SU-DHL-6 (cell line): Measurements from ENCODE around the gene CFAP298.

Experiments used
- H2AFZ ChIP-seq: fragments of 200-600 bp; sonication (generic); 2 replicates; pipeline ENCODE4 v1.6.1; 2014; ENCODE audit warnings: low read depth, mild to moderate bottlenecking, moderate library complexity, mixed read lengths, antibody characterized with exemption, low read length; ENCODE audit not compliant: severe bottlenecking
- H3F3A ChIP-seq: fragments of 200-600 bp; shearing (Covaris generic); 2 replicates; pipeline ENCODE4 v1.6.0; 2016; ENCODE audit warnings: antibody characterized with exemption, mild to moderate bottlenecking; ENCODE audit not compliant: insufficient read depth
- H3K27ac ChIP-seq: fragments of 200-600 bp; sonication (generic); 2 replicates; pipeline ENCODE4 v1.5.1; 2016; ENCODE audit warnings: low read depth, mild to moderate bottlenecking, low read length, moderate library complexity, mixed read lengths
- H3K27me3 ChIP-seq: fragments of 200-600 bp; sonication (generic), shearing (Covaris generic); 2 replicates; pipeline ENCODE4 v1.6.0; 2014; ENCODE audit warnings: mild to moderate bottlenecking, low read length
- H3K36me3 ChIP-seq: fragments of 200-600 bp; sonication (generic); 2 replicates; pipeline ENCODE4 v1.6.1; 2014; ENCODE audit warnings: mild to moderate bottlenecking, low read length, mixed read lengths
- H3K4me2 ChIP-seq: fragments of 300-600, 200-600 bp; shearing (Covaris generic), sonication (generic); 2 replicates; pipeline ENCODE4 v1.6.0; 2014; ENCODE audit warnings: low read length, low read depth, mild to moderate bottlenecking; ENCODE audit not compliant: poor library complexity, severe bottlenecking
- H3K4me3 ChIP-seq: fragments of 200-600 bp; sonication (generic); 2 replicates; pipeline ENCODE4 v1.5.1; 2014; ENCODE audit warnings: antibody characterized with exemption, low read length, mild to moderate bottlenecking, mixed read lengths; ENCODE audit not compliant: insufficient read depth, poor library complexity, severe bottlenecking
- H3K79me2 ChIP-seq: fragments of 200-600 bp; sonication (generic); 2 replicates; pipeline ENCODE4 v1.6.1; 2014; ENCODE audit warnings: mild to moderate bottlenecking, low read length, moderate library complexity; ENCODE audit not compliant: insufficient read depth
- H3K9ac ChIP-seq: fragments of 200-600 bp; sonication (generic); 2 replicates; pipeline ENCODE4 v1.7.0; 2014; ENCODE audit warnings: mild to moderate bottlenecking, low read length
- H3K9me2 ChIP-seq: fragments of 200-600 bp; sonication (generic); replicated peaks from 2 replicates; pipeline ENCODE4 v1.6.1; 2014; ENCODE audit warnings: low read length; ENCODE audit not compliant: insufficient read depth
- H3K9me3 ChIP-seq: fragments of 200-600 bp; sonication (generic); 2 replicates; pipeline ENCODE4 v1.6.1; 2014; ENCODE audit warnings: low read length, mixed read lengths; ENCODE audit not compliant: insufficient read depth
- H4K20me1 ChIP-seq: fragments of 200-600 bp; sonication (generic); 2 replicates; pipeline ENCODE4 v1.6.1; 2014; ENCODE audit warnings: low read depth, mild to moderate bottlenecking, antibody characterized with exemption, low read length, moderate library complexity, mixed read lengths
- EZH2phosphoT487 ChIP-seq: fragments of 200-600 bp; sonication (generic), shearing (Covaris generic); conservative IDR thresholded peaks from 2 replicates; pipeline ENCODE4 v1.6.1; 2018; ENCODE audit warnings: mild to moderate bottlenecking, antibody characterized with exemption, low read length, moderate library complexity, mixed read lengths
- TF ChIP-seq, protein P1 (sequence below): fragments of 200-600 bp; sonication (generic); IDR thresholded peaks from one replicate; pipeline ENCODE4 v1.5.1; 2017; ENCODE audit warnings: antibody characterized with exemption, mild to moderate bottlenecking, low read length, moderate library complexity; ENCODE audit not compliant: insufficient read depth, poor library complexity, severe bottlenecking

CFAP298 gene

DNA sequence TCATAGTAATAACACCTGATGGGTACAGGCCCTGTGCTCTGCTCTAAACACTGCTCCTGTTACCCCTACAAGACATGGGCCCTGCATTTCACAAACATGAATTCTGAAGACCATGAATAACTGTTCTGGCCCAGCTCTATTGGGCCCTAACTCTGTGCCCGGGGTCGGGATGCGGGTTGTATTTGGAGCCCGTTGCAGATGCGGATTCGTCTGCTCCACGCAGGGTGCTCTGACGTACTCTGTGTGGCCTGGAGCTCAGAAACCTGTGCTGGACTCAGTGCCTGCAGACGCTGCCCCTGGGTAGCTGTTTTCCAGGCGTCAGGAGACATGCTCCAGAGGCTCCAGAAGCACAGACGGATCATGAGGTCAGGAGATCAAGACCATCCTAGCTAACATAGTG, 16.7 kb downstream of the CFAP298 start:
- H3K9me3 ChIP-seq: no peaks in the 10 kb centered on the region
- no peaks in the 10 kb centered on the region; the same call in 1 of the 2 replicates for H3K36me3 ChIP-seq
- no peak overlapping the region for H3K4me2 ChIP-seq
- no peak overlapping the region for H3K9ac ChIP-seq
- H3F3A ChIP-seq: no peaks in the 10 kb centered on the region
- no peak overlapping the region for H2AFZ ChIP-seq
- H4K20me1 ChIP-seq: no peaks in the 10 kb centered on the region
- H3K27me3 ChIP-seq: no peaks in the 10 kb centered on the region
- H3K4me3 ChIP-seq: no peak overlapping the region
- no peaks in the 10 kb centered on the region for H3K79me2 ChIP-seq
- no peaks in the 10 kb centered on the region for H3K9me2 ChIP-seq
- TF ChIP-seq, protein P1, sequence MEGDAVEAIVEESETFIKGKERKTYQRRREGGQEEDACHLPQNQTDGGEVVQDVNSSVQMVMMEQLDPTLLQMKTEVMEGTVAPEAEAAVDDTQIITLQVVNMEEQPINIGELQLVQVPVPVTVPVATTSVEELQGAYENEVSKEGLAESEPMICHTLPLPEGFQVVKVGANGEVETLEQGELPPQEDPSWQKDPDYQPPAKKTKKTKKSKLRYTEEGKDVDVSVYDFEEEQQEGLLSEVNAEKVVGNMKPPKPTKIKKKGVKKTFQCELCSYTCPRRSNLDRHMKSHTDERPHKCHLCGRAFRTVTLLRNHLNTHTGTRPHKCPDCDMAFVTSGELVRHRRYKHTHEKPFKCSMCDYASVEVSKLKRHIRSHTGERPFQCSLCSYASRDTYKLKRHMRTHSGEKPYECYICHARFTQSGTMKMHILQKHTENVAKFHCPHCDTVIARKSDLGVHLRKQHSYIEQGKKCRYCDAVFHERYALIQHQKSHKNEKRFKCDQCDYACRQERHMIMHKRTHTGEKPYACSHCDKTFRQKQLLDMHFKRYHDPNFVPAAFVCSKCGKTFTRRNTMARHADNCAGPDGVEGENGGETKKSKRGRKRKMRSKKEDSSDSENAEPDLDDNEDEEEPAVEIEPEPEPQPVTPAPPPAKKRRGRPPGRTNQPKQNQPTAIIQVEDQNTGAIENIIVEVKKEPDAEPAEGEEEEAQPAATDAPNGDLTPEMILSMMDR: no peak
- no peak for TF ChIP-seq EZH2phosphoT487
- H3K27ac ChIP-seq: no peak overlapping the region

- no peaks in the 10 kb centered on the region for H3K9me2 ChIP-seq
- H3K36me3 ChIP-seq: no peaks in the 10 kb centered on the region; the same call in 1 of the 2 replicates
- TF ChIP-seq, protein P1: no peak
- no peak for TF ChIP-seq EZH2phosphoT487
- H3F3A ChIP-seq: no peaks in the 10 kb centered on the region
- no peaks in the 10 kb centered on the region for H4K20me1 ChIP-seq
- no peaks in the 10 kb centered on the region for H3K79me2 ChIP-seq
- no peak overlapping the region for H2AFZ ChIP-seq
- H3K9me3 ChIP-seq: no peaks in the 10 kb centered on the region
- no peaks in the 10 kb centered on the region for H3K27me3 ChIP-seq
- H3K4me2 ChIP-seq: no peak overlapping the region
- H3K27ac ChIP-seq: no peak overlapping the region
- no peak overlapping the region for H3K9ac ChIP-seq
- H3K4me3 ChIP-seq: no peak overlapping the region
These were observed 18.5 kb downstream of the CFAP298 start for GRCh38 chr21:32593690-32594089.

GRCh38 chr21:32592929-32593502, 19.2 kb downstream of the CFAP298 start:
- H3K4me3 ChIP-seq: no peak overlapping the region
- H2AFZ ChIP-seq: no peak overlapping the region
- no peaks in the 10 kb centered on the region for H4K20me1 ChIP-seq
- no peaks in the 10 kb centered on the region for H3K27me3 ChIP-seq
- H3K36me3 ChIP-seq: no peaks in the 10 kb centered on the region; the same call in 1 of the 2 replicates
- TF ChIP-seq, protein P1: no peak
- TF ChIP-seq EZH2phosphoT487: no peak
- H3K27ac ChIP-seq: no peak overlapping the region
- no peaks in the 10 kb centered on the region for H3K79me2 ChIP-seq
- no peaks in the 10 kb centered on the region for H3K9me3 ChIP-seq
- no peaks in the 10 kb centered on the region for H3F3A ChIP-seq
- no peaks in the 10 kb centered on the region for H3K9me2 ChIP-seq
- no peak overlapping the region for H3K9ac ChIP-seq
- H3K4me2 ChIP-seq: no peak overlapping the region
